ENCODE data around the gene TAF1B.

DNA sequence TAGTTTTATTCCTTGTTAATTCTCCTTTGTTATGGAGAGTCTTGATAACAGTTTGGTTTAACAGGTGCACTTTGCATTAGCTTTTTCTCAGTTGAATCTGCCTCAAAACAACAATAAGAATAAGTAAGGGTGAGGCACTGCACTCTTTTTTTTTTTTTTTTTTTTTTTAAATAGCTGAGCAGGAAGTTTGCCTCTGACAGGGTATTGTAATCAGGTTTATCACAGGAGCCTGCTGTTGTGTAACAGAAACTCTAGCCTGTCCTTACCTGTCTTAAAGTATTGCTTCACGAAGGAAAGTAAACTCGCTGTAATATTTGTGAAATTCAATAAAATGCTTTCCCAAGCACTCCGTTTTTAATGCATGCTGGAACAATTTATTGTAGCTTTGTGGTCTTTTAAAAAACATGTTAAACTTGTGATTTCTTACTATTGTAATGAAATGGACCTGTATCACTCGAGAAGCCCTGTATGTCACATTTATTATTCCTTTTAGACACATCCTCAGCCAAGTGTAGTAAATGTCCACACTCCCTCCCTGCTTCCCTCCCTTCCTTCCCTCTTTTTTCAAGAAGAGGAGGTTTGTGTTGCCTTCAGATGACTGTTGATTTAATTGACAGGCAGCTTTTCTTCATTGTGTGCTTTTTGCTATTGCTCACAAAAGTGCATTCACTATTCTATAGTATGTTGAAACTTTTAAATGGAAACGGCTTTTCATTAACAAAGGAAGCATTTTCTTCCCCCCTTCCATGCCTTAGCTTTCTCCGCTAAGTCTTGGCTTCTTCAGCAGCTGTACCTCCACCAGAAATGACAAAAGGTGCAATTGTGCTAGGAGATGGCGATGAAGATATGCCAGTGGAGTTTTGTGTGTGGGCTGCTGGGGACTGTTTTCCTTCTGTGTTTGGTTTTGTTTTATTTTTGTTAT is 52.7 kb downstream of the TAF1B start:
- TF ChIP-seq POLR2A (IDR thresholded peaks at IDR 0.05; ENCODE audit: low read length) (no peak), GATA1 (IDR thresholded peaks at IDR 0.05; ENCODE audit: low read depth, low read length) (no peak)

Measured in erythroblast (primary cell).